HG03342 (cell line): Measurements from ENCODE around the gene CUBN.
"Not testable (repeated sequence)": the region's sequence is repeated elsewhere in the genome, so short reads cannot be mapped to it uniquely, and the experiment has no call there.

ENCODE experiments used
- ATAC-seq: cut with Tn5 transposase; IDR thresholded peaks from one replicate; pipeline ENCODE4 v1.9.1; 2021; ENCODE audit warnings: mild to moderate bottlenecking, moderate library complexity; ENCODE audit not compliant: unreplicated experiment

CUBN gene

DNA sequence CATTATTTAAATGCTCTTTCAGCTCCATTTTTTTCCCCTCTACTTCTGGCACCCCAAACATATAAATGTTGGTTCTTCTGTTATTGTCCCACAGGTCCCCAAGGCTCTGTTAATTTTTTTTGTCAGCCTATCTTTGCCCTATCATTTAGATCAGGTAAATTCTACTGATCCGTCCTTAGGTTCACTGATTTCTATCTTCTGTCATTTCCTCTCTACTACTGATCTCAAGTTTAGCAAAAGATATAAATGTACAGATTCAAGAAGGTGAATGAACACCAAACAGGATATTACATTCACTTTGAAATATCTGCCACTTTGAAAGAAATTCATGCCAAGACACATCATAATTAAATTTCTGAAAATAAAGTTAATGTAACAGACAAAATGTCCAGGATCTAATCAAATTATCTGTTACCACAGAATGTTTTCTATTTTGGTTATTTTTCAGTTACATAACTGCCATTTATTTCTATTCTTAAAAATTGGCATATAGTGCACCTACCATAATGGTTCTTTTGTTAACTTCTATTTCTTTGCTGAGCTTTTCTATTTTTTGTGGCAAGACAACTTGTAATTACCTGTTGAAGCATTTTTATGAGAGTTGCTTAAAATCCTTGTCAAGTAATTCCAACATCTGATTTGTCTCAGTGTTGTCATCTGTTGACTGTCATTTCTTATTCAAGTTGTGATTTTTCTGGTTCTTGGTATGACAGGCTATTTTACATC lies 12.1 kb upstream of the CUBN start:
- no peak for ATAC-seq

DNA sequence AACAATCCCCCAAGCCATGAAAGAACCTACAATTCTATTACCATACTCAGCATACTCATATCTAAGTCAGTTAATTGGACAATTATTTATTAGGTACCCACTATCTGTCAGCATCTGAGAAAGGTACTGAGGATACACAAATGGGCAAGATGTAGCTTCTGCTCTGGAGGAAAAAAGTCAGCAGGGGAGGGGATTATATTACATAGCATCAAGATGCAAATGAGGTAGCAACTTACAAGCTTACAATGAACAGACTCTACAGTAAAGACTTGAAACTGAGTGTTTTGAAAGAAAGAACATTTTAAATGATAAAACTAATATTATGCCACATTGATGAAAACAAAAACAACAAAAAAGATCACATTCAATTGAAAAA lies 10.8 kb upstream of the CUBN start:
- no peak for ATAC-seq

DNA sequence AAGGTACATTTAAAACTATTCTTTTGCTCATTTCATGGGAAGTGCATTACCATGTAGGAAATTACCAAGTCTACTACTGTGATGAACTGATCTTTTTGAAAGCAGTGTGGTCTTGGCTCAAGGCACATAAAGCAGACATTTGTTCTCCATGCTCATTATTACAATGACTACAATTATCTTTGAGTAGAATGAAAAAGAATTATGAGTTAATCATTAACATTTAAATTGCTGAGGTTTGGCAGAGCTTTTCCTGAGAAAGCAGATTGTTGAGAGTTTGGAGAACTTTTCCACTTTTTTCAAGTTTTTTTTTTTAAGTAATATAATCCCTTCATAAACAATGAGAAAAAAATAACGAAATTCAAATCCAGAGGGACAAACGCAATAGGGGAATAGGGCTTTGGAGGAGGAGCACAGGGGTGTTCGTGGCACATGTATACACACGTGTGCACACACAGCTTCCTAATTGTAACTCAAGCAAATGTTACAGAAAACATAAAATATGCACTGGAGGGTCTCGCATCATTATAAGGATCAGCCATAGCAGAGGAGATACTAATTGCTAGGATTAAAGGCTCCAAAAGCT lies 8.9 kb upstream of the CUBN start:
- no peak for ATAC-seq

DNA sequence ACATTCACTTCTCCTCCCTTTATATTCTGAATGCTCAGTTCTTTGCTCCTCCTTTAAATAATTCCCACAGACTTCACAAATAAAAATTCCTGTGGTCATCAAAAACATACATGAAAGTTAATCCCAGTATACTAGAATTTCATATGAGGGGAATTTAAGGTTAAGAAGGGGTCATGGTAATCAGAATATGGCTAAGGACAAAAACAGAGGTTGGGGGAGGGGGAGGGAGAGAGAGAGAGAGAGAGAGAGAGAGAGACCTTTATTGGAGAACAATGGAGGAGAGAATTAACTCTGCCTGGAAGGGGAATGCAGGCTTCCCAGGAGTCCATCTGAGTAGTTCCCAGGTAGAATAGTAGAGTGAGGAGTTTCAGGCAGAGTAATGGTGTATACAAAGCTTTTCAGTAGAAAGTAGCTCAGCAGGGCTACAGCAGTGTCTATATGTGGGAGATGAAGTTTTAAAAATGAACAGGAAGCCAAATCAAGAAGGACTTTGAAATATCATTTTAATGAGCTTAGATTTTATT lies 5.2 kb upstream of the CUBN start:
- no peak for ATAC-seq

DNA sequence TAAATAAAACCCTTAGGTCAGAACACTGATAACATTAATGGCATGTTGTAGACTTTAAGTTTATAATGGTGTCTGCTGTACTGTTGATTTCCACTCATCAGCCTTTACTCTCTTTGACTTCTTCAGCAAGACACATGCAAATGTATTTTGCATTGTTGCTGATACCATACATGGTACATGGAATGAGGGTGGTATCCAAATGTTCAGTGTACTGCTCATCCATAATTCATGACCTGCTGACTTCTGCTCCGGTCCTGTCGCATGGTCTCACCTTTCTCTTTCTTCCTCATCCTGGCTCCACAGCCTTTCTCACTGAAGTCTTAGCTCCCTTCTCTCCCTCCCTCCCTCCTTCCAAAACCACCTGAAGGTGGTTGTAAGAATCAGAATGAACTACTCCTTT lies 4.7 kb upstream of the CUBN start:
- no peak for ATAC-seq

DNA sequence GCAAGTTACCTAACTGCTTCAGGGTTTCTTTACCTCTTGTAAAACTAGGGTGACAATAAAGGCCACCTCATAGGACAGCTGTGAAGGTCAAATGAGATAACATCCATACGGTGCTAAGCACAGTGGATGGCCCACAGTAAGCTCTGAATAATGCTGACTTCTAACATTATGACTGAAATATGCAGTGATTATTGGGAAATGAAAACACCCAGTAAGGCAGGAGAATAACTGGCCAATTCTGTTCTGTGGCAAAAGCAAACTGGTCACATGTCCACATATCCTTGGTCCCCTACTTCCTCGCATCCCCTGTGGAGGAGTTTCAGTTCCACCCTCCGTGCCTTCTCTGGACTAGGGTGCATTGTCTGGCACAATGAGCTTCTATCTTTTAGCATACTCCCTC lies 1.4 kb downstream of the CUBN start:
- no peak for ATAC-seq

DNA sequence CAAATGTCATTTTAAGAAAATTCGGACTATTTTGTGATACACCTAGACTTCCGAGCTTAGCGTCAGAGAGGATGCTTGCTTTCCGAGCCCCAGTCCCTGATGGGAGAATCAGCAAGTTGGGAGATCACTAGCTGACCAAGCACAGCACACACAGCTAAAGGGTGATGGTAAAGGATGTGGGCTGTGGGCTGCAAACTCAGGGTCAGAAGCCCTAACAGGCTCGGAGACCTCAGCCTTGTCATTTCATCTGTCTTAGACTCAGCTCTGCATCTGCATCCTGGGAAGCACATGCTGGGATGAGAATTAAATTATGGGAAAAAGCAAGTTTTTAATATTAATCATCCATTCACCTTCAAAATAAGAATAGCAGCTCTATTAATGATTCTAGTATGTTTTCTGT lies 3.3 kb downstream of the CUBN start:
- ATAC-seq = no peak

DNA sequence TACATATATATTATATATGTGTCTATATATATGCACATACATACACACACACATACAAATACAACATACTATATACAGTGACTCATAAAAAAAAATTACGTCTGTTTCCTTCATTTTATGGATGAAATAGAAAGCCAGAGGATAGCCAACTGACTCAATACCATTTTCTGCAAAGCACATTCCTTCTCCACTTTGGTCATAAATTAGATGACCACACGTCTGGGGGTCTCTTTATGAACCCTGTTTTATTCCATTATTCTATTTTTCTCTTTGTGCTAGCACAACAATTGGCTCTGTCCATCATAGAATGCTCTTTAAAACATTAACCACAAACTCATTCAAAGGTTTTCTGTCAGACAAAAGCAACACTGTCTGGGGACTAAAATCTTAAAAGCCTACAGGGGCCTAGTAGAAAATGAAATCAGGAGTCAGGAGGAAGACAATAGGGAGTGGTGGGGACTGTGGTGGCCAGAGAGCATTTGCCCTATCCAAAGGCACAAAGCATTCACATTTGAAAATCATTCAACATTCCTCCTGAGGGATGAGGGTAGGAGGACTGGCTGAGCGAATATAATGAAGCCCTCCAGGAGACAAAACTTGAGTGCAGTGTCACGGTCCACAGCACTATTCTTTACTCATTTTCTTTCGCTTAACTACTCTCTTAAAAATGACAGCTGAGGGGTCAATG lies 4.3 kb downstream of the CUBN start:
- ATAC-seq = no peak

DNA sequence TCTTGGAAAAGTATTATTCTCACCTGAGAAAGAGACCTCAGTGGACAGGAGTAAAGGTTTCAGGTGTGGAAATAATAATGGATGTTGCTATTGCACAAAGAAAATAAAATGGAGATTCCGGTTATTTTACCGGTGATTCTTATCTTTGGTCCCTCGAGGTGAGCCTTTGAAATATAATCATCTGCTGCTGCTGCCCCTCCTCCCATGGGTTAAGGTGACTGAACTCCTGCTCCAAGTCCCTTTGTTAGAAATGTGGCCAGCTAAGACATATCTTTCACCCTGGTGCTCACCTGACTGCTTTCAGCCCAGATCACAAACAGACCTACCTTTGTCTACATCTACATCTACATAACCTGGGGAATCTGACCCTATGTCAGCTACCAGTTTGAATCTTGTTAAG lies 5.7 kb downstream of the CUBN start:
- ATAC-seq = no peak

DNA sequence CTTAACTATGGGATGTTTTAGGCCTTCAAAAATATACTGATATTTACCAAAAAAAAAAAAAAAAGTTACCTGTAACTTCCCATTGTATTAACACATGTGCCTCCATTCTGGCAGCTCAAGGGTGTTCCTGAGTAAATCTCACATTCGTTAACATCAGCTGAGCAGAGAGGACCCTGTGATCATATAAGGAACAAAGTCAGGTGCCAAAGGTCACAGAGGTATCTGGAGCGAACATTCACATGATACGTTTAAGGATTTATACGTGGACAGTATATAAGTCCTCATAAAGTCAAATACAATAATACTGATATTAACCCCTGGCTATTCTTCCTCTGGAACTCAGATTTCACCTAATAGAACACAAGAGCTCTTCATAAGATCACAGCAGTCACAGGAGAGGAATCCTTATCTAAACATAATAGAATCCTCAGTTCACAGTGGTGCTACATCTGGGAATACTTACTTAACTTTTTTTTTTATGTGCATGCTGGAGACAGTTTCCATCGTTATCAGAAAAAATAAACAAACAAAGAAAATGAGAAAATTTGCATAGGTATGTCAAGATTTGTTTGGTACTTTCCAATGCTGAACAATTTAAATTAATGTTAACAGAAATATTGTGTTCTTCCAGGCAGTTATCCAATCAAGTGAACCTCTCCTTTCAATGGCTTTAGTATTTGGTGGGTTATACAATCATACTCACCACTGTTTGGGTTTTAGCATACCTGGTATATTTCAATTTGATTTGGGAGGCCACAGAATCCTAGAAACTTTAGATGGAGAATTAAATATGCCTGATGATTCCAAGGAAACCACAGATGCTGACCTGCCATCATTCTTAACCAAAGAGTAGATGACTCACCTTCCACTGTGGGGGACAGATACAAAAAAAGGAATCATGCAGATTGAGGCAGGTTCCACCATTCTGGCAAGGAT lies 6.6 kb downstream of the CUBN start:
- ATAC-seq = no peak

DNA sequence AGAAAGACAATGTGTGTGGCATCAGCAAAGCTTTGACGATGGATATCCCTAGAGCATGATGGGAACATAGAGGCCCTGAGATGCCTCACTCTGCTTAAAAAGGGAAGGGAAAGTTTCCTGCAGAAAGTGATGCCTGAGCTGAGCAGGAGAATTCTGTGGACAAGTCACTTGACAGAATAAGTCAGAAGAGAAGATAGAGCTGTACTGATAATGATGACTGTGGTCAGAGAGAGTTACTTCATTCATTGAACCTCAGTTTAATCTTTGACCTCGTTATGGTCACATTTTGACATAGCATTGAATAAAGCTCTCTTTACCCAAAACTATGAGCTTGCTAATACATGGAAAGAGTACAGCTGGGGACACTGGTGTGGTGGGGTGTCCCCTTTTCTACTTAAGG lies 7.6 kb downstream of the CUBN start:
- no peak for ATAC-seq

DNA sequence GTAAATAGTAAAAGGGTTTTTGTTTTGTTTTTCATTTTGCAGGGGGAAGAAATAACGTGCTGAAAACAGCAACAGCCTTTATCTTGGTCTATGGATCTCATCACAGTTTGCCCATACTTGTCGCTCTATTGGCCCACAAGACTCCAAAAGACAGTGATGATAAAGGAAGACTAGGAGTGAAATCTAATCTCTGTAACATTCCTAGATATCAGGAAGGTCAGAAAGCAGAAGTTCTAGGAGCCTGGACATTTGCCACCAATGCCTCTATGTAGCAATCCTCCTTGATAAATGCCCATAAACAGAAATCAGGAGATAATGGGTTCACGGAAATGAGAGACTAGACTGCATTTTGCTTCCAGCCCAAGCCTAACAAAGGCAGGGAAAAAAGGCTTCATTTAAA lies 8.9 kb downstream of the CUBN start:
- ATAC-seq = no peak

DNA sequence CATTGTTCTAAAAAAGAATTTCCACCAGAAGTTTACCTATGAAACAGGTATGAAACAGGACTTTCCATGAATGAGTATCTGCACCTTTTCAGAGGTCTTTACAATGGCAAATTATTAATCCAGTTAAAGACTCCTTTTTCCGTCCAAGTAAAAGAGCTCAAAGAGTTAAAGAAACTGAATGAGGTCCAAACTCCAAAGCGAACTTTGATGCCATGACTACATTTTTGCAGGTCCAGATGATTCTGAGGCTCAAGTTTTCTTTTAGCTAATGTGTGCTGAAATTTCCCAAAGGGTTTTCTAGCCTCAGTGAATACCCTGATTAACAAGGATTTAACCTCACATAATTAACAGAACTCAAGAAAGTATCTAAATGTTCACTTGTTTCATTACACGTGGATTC lies 9.8 kb downstream of the CUBN start:
- ATAC-seq = no peak

DNA sequence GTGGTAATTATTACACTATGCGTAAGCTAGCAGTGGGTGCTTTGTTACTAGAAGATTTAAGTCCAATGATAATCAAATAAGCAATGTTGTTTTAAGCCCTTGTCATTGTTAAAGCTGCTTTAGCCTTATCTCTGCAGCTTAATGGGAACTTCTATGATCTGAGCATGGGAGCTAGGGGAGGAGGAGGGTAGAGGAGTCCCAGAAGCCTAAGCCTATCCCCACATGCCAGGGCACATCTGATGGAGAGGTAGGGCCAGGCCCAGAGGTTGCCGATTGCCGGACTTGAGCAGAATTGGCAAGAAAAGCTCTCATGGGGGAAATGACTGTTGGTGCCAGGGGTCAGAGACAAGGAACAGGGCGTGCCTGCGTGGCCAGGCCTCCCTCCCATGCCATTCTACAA lies 13.4 kb downstream of the CUBN start:
- no peak for ATAC-seq

DNA sequence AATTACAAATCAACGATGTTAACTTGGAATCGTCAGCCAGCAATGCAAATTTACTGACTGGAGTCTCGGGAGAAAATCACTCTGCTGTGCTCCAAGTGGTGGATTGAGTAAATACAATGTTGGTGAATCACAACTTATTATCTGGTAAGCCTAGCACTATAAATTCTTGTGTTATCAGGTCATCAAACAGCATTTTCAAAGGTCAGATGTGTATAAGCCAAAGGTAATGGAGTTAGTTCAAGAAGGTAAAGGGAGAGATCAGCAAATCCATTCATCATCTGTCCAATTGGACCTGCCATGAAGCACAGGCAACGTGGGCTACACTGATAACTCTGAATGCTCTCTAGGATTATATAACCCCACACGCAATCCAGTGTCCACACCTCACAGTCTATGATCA lies 13.9 kb downstream of the CUBN start:
- ATAC-seq = no peak

DNA sequence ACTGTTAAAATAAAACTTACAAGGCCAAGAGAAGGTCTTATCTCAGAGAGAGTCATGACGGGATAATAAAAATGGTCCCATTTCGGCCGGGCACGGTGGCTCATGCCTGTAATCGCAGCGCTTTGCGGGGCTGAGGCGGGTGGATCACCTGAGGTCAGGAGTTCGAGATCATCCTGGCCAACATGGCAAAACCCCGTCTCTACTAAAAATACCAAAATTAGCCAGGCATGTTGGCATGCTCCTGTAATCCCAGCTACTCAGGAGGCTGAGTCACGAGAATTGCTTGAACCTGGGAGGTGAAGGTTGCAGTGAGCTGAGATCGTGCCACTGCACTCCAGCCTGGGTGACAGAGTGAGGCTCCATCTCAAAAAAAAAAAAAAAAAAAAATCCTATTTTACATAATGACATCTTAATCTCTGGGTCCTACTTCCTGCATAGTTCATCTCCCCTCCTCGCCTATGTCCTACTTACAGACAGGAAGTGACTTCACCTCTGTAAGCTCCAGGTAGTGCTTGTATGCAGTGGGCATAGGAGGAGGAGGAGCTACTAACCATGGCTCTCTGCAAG lies 14.7 kb downstream of the CUBN start:
- ATAC-seq = not testable (repeated sequence)

DNA sequence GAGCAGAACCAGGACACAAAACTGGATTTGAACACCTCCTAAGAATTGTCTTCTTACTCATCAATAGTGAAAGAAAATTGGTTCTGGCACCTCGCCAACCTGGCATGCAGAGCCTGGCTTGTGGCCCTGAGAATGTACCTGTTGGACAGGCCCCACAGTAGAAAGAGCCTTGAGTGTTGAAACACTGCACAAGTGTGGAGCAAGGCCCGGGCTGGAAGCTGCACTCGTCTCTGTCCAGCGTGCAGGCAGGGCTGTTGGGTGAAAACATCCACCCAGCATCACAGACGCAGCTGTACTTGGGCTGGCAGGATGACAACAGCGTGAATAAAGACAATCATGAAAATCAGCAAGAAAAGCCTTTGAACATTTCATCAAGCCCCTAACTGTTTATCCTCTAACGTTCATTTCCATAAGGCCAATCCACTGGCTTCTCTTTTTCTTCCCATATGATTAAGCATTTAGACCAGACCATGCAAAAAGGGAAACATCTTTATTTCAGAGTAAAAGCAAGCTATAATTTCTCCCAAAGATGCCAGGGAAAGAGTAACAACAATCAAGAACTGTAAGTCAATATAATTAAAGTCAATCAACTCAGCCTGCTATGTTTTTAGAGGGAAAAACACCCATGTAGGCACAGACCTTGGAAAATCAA lies 15.6 kb downstream of the CUBN start:
- ATAC-seq = no peak

DNA sequence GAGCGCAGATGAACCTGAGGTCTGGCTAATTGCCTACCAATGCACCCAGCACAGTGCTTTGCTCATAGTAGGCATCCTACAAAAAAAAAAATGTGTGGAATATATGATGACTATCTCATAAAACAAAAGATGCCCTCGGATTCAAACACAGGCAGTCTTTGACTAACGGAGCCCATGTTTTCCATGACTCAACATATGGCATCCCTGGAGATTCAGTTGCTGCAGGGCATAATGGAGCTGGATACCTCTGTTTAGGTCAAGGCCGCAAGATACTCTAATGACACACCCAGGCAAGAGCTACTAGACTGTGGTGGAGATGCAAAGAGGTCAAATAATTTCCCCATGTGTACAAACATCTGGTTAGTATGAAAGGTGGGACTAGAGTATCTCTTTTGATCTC lies 16.3 kb downstream of the CUBN start:
- no peak for ATAC-seq

DNA sequence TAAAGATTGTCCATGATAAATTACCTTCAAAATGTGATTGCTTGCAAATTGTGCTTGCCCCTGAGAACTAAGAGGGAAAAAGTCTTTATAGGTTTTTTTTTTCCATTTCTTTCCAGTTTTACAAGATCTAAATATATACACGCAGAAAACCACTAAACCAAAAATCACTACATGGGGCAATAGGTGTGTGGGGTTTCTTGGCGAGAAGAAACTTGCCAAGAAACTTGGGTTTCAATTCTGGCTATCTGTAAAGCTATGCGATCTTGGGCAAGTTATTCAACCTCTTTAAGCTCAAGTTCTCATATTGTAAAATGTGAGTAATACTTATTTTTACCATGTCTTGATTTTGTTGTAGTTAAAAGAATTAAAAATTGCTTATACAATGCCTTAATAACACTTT lies 17.0 kb downstream of the CUBN start:
- ATAC-seq = no peak

DNA sequence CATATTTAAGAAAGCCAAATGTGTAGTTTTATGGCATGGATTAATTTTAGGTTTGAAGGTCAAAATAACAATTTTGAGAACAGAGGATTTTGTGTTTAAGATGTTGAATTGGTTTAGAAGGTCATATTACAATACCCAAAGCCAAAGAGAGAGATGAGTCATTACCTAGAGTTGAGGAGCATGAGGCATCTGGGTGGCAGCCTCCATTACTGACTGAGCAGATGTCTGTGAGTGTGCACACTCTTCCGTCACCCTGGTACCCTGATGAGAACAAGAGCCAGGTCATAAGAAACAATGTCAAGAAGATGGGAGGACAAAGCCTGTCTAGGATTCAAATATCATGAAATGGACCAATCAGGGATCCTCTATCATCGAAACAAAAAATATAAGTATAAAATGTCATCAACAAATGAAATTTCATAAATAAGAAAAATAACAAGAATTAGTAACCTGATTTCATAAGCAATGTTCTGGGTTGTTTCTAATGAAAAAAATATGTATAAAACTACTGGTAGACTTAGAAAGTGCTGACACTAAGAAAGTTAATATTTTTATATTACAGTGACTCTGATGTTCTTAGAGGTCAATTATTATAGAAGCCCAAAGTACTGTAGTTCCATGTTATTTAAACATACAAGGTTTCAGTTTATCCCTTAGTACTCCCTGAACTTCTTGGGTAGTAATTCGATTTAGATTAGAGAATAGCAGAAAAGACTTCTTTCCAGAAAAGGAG lies 20.0 kb downstream of the CUBN start:
- ATAC-seq = no peak
